Mammary microvascular endothelial cell (primary cell): ENCODE measurements around the gene BPIFB6. TPM values are rescaled to one million over a fixed set of nuclear protein-coding genes. Genes with fewer than 3 reads are reported as not detected.

ENCODE experiments used
- total RNA-seq: library from RNA; depleted of rRNA; stranded (reverse); fragments of >200 nt; gene quantifications from 2 replicates; pipeline ENCODE4 v1.2.3, GENCODE V29; 2015

Gene BPIFB6
- total RNA-seq, result not detected in 2 replicates

DNA sequence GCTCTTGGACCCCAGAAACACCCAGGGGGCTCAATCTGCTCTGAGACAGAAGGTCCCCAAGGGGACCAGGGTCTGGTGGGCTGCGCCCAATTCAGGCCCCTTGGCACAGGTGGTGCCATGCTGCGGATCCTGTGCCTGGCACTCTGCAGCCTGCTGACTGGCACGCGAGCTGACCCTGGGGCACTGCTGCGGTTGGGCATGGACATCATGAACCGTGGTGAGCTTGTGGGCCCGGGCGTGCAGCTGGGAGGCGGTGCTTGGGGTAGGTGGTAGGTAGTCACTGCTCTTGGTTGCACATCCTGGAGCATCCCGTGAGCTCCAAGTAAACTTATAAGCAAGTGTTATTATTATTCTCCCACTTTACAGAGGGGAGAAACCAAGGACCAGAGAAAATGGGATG, at the start of gene BPIFB6:
Gene BPIFB6, plus strand, starts transcription at position 118 of the 400 bp plus-strand sequence. Its CDS starts 0 bp downstream, at position 118.

DNA sequence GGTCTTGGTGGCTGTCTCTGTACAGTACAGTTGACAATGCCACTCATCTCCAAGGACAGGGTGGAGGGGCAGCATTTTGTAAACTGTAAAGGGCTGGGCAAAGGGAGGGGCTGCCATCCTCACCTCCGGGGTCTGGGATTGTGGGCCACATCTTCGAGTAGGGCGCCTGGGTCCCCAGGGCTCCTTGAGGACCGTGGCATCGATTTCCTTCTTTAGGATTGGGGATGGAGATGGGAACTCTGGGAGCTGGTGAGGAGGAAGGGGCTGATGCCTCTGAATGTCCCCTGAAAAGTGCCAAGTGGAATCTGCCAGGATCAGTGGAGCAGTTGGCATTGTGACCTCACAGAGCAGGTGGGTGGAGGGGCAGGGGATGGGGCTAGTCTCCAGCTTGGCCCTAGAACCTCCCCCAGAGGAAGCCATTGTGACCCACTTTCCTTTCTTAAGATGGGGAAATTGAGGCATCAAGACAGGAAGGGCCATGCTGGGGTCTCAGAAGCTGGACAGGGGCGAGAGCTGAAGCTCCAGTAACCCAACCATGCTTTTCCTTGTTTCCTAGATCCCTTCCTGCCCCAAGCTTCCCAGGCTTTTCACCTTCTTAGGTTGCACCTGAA, 27.2 kb upstream of the BPIFB6 start, which contains the start of gene SUN5:
Gene SUN5, minus strand, starts transcription at position 293 of the 611 bp plus-strand sequence. Its CDS starts 93 bp downstream, at position 200.

DNA sequence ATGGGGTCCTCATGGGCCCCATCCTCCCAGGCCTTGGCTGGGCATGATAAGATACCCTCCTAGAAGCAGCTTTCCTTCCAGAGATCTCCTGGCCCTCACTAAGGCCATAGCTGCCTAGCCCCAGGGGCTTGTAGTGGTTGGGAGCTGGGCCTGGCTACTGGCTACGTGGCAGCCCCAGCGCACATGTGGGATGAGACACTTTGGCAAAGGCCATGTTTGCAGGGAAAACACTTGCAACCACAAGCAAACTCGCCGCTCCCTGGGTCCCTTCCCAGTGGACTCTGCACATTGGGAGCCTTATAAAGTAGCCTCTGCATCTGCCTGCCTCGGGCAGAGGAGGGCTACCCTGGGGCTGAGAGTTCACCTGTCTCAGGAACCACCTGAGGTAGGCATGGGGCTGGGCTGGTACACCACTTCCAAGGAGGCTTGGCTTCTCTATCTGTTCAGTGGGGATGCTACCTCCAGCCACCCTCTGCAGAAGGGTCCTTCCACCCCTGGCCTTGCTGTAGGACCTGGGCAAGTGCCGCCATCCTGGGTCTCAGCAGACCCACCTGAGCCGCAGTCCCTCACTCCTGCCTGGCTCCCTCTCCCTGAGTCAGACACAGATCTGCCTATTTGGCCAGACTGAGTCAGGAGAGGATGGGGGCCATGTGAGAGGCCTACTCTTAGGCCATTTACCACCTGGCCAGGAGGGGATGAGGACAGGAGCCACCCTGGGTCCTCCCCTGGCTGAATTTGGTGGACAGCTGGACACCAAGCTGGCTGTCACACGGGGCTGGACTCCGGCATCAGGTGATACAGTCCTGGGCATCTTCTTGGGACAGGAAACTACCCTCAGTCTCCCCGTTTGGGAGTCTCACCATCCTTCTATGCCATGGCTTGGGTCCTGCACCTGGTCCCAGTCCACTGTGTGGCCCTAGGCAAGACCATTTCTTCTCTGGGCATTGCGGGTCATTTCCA, 23.8 kb upstream of the BPIFB6 start, which contains the start of gene BPIFB2:
Gene BPIFB2, plus strand, starts transcription at position 329 of the 960 bp plus-strand sequence. CDS start 871 bp downstream, outside the sequence.

DNA sequence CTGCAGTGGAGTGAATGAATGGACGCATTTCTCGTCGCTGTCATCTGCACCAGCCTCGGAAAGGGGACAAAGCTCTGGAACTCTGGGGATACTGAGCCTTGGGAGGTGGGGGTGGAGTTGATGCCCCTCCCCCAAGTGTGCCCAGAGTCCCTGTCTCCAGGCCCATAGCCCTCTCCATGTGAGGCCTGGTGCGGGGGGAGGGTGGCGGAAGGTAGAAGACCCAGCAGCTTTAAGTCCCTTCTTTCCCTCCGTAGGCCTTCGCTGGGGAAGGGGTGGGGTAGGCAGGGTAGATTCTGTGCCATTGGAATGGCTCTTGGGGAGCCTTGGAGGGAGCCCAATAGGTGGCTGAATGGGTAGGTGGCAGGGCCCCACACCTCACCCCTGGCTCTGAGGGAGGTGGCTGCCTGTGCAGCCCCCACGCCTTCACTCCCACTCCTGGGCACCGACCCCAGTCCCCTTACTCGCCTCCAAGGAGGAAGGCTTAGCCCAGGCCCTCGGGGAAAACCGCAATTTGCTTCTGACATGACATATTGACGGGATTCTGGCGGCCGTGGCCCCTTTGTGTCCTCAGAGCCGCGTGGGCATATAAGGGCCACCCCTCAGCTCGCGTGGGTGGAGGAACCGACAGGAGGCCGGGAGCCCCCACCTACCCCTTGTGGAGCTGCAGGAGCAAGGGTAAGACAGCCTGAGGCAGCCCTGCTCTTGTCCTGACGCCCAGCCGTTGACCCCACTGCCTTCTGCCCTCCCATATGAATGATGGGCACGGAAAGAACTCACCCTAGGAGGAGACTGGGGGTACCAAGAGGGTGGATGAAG, 22.1 kb downstream of the BPIFB6 start, which contains the start of gene BPIFB3:
Gene BPIFB3, plus strand, starts transcription at position 613 of the 816 bp plus-strand sequence. CDS start 1,533 bp downstream, outside the sequence.

DNA sequence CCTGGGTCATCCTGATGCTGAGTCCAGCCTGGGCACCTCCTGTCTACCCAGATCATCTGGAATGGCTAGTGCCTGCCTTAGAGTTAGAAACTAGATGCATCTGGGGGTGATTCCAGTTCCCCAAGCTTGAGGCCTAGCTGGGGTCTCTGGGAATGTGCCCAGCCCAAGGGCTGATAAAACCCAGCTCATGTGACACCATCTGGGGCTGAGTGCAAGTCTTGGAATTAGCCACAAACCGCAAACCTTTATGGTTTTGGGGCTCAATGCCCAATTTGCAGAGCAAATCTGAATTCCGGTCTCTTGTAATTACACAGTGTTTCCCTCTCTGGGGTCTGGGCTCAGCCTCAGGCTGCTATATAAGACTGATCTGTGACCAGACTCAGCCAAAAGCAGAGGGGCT, 47.8 kb downstream of the BPIFB6 start, which contains the start of gene BPIFB4:
Gene BPIFB4, plus strand, starts transcription at position 385 of the 400 bp plus-strand sequence. CDS start 1,884 bp downstream, outside the sequence.

Other genes starting within 250 kb of the BPIFB6 start
- gene MAPRE1, start 211.7 kb upstream of the BPIFB6 start, total RNA-seq, result 105 and 116 TPM in 2 replicates
- gene EFCAB8, start 172.7 kb upstream of the BPIFB6 start, total RNA-seq, result not detected in 2 replicates
- not detected in 2 replicates for gene SUN5, start 27.2 kb upstream of the BPIFB6 start, total RNA-seq
- not detected in 2 replicates for gene BPIFB2, start 23.9 kb upstream of the BPIFB6 start, total RNA-seq
- not detected in 2 replicates for gene BPIFB3, start 22.3 kb downstream of the BPIFB6 start, total RNA-seq
- gene BPIFB4, start 48.0 kb downstream of the BPIFB6 start, total RNA-seq, result not detected in 2 replicates
- gene BPIFA2, start 136.5 kb downstream of the BPIFB6 start, total RNA-seq, result not detected in 2 replicates
- not detected in 2 replicates for gene BPIFA3, start 185.7 kb downstream of the BPIFB6 start, total RNA-seq
- gene BPIFA1, start 204.3 kb downstream of the BPIFB6 start, total RNA-seq, result not detected in 2 replicates